A673 (cell line): ENCODE results near the gene TMEM259. TPM values are rescaled to one million over a fixed set of nuclear protein-coding genes. Genes with fewer than 3 reads are reported as not detected.

Experiments
- BruUV-seq: library from RNA; stranded (reverse); fragments of 400-500 nt; replicated peaks from 2 replicates; lab custom pipeline; 2021; lab: Mats Ljungman, UMichigan
- CTCF ChIA-PET: fragments of 300-600 bp; sonication (Branson Sonifier 250); formaldehyde crosslinking; loops from one replicate; lab custom pipeline; 2022; ENCODE audit warnings: antibody characterized with exemption; lab: Charles Lee
- POLR2A ChIA-PET: fragments of 300-600 bp; sonication (Branson Sonifier 250); formaldehyde crosslinking; loops from one replicate; lab custom pipeline; 2022; ENCODE audit warnings: antibody characterized with exemption; ENCODE audit not compliant: low non-redundant PET; lab: Charles Lee
- DNase-seq: peaks from one replicate; pipeline ENCODE4 v3.0.0-alpha.2; 2015; ENCODE audit warnings: low spot score
- H3K27ac ChIP-seq: fragments of 200-600 bp; sonication (generic); 2 replicates; pipeline ENCODE4 v1.5.1; 2016; ENCODE audit warnings: mixed run types, low read depth, mild to moderate bottlenecking, mixed read lengths, antibody characterized with exemption, low read length; ENCODE audit not compliant: poor library complexity, severe bottlenecking
- H3K27me3 ChIP-seq: fragments of 200-600 bp; sonication (generic); replicated peaks from 2 replicates; pipeline ENCODE4 v1.6.1; 2017; ENCODE audit warnings: mixed run types, low read depth, mild to moderate bottlenecking, mixed read lengths, antibody characterized with exemption, low read length; ENCODE audit not compliant: insufficient read depth, poor library complexity
- H3K36me3 ChIP-seq: fragments of 200-600 bp; sonication (generic); 2 replicates; pipeline ENCODE4 v1.6.1; 2016; ENCODE audit warnings: mixed run types, mild to moderate bottlenecking, mixed read lengths, antibody characterized with exemption, low read length; ENCODE audit not compliant: insufficient read depth, poor library complexity, severe bottlenecking
- H3K4me1 ChIP-seq: fragments of 200-600 bp; sonication (generic); 2 replicates; pipeline ENCODE4 v1.6.1; 2017; ENCODE audit warnings: mixed run types, mild to moderate bottlenecking, mixed read lengths, antibody characterized with exemption, low read length; ENCODE audit not compliant: insufficient read depth, poor library complexity, severe bottlenecking
- H3K4me3 ChIP-seq: fragments of 200-600 bp; sonication (generic); 2 replicates; pipeline ENCODE4 v1.5.1; 2016; ENCODE audit warnings: low read depth, mixed run types, mild to moderate bottlenecking, mixed read lengths, low read length; ENCODE audit not compliant: poor library complexity, severe bottlenecking
- H3K9me3 ChIP-seq: fragments of 200-600 bp; sonication (generic); 2 replicates; pipeline ENCODE4 v1.6.1; 2016; ENCODE audit warnings: mixed run types, low read depth, mild to moderate bottlenecking, mixed read lengths, antibody characterized with exemption, low read length; ENCODE audit not compliant: poor library complexity, severe bottlenecking
- EZH2 ChIP-seq: fragments of 200-600 bp; sonication (generic); IDR thresholded peaks from 2 replicates; pipeline ENCODE4 v1.6.1; 2017; ENCODE audit warnings: borderline replicate concordance, low read depth, mild to moderate bottlenecking, mixed read lengths, antibody characterized with exemption, low read length; ENCODE audit not compliant: poor library complexity, severe bottlenecking
- intact Hi-C: fragments of 100-400 bp; cut with micrococcal nuclease; formaldehyde crosslinking; loops from one replicate; pipeline ENCODE4 v1.10.0; 2022; ENCODE audit not compliant: unreplicated experiment
- total RNA-seq: library from RNA; stranded (reverse); gene quantifications from 2 replicates; pipeline ENCODE4 v1.2.3, GENCODE V29; 2021
- TF ChIP-seq, protein P1 (sequence below): fragments of 300-800, 200-600 bp; sonication (generic); conservative IDR thresholded peaks from 2 replicates; pipeline ENCODE4 v1.5.1; 2017; ENCODE audit warnings: low read depth, mild to moderate bottlenecking, antibody characterized with exemption, low read length, moderate library complexity, mixed read lengths

Gene TMEM259
- total RNA-seq, 1 experiment from 2014 or later, result 151 TPM

- TF ChIP-seq, protein P1, sequence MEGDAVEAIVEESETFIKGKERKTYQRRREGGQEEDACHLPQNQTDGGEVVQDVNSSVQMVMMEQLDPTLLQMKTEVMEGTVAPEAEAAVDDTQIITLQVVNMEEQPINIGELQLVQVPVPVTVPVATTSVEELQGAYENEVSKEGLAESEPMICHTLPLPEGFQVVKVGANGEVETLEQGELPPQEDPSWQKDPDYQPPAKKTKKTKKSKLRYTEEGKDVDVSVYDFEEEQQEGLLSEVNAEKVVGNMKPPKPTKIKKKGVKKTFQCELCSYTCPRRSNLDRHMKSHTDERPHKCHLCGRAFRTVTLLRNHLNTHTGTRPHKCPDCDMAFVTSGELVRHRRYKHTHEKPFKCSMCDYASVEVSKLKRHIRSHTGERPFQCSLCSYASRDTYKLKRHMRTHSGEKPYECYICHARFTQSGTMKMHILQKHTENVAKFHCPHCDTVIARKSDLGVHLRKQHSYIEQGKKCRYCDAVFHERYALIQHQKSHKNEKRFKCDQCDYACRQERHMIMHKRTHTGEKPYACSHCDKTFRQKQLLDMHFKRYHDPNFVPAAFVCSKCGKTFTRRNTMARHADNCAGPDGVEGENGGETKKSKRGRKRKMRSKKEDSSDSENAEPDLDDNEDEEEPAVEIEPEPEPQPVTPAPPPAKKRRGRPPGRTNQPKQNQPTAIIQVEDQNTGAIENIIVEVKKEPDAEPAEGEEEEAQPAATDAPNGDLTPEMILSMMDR, result no peak
- TF ChIP-seq EZH2, result no peak
- H3K27me3 ChIP-seq, result no peaks in the 10 kb centered on the region
- ChIA-PET POLR2A (no interaction called here), CTCF (no interaction called here)
- peaks cover 12% of the 10 kb centered on the region for H3K9me3 ChIP-seq
- no peak overlapping the region for H3K4me3 ChIP-seq
- DNase-seq, result no peak
- H3K27ac ChIP-seq, result no peak overlapping the region
- intact Hi-C loops, result no loop called here
- BruUV-seq, result no TSS peak
- H3K4me1 ChIP-seq, result peaks cover 5% of the 10 kb centered on the region
- no peaks in the 10 kb centered on the region for H3K36me3 ChIP-seq
Observed at GRCh38 chr19:1061987-1062386, 41.1 kb upstream of the TMEM259 start.

DNA sequence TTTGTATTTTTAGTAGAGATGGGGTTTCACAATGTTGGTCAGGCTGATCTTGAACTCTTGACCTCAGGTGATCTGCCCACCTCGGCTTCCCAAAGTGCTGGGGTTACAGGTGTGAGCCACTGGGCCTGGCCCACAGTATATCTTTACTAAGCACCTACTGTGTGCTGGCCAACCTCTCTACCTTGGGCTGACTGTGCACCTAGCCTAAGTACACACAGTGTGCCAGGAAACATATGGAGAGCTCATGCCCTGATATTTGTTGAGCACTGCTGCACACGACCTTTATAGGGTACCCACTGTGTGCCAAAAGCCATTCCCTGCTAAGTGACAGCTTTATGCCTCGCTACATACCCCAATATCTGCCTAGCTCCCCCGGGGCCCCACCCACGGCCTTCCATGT lies 39.8 kb upstream of the TMEM259 start:
- no peaks in the 10 kb centered on the region for H3K27me3 ChIP-seq
- POLR2A ChIA-PET, result no interaction called here
- H3K36me3 ChIP-seq, result no peaks in the 10 kb centered on the region
- DNase-seq, result no peak
- CTCF ChIA-PET, result interaction anchor here (0.6 kb wide), 1 partner anchor 133 kb away, joined by 3 read pairs; no protein-coding TSS in a partner anchor
- intact Hi-C loops, result no loop called here
- no TSS peak for BruUV-seq
- TF ChIP-seq EZH2, result no peak
- TF ChIP-seq, protein P1, result no peak
- H3K4me1 ChIP-seq, result peaks cover 4% of the 10 kb centered on the region
- H3K9me3 ChIP-seq, result peaks cover 15% of the 10 kb centered on the region
- no peak overlapping the region for H3K4me3 ChIP-seq
- no peak overlapping the region for H3K27ac ChIP-seq

GRCh38 chr19:1058112-1058511 lies 37.2 kb upstream of the TMEM259 start:
- TF ChIP-seq, protein P1, result no peak
- TF ChIP-seq EZH2, result no peak
- H3K9me3 ChIP-seq, result peaks cover 15% of the 10 kb centered on the region
- no peaks in the 10 kb centered on the region for H3K36me3 ChIP-seq
- H3K4me3 ChIP-seq, result no peak overlapping the region
- H3K27me3 ChIP-seq, result no peaks in the 10 kb centered on the region
- intact Hi-C loops, result no loop called here
- no TSS peak for BruUV-seq
- H3K4me1 ChIP-seq, result no peaks in the 10 kb centered on the region
- DNase-seq, result no peak
- no peak overlapping the region for H3K27ac ChIP-seq
- CTCF ChIA-PET, result no interaction called here
- POLR2A ChIA-PET, result no interaction called here
